ENCODE measurements around the gene PPP6R1.
"Not testable (repeated sequence)": the region's sequence is repeated elsewhere in the genome, so short reads cannot be mapped to it uniquely, and the experiment has no call there.

Gene PPP6R1

DNA sequence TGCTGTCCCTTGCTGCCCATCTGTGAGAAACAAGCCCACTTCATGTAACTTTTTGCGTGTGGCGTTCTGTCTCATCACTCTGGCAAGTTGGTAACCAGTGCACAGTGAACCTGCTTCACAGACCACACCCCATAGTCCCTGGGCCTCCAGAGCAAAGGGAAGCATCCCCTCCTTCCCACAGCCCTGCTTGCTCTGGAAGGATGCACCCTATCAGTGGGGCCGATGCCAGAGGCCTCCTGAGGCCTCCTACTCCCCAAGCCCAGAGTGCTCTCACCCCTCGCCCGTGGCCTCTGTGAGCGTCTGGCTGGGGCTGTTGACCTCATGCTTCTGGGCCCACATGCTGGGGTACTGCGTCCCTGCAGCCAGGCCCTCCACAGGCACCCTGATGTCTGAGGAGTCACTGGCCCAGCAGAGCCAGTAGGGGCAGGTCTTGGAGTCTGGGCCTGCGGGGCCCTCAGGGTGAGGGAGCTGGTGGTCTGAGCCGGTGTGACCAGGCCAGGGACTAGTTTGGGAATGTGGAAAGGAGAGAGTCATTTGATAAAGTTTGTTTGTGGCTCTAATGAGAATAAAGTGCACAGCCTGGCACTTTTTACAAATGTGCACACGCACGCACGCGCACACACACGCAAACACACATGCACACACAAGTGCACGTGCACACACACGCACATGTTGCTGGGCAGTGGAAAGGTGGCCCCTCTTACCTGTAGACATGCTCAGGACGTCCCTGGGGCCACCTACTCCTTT lies 35.4 kb downstream of the PPP6R1 start:
- no peak for DNase-seq

- no peak for DNase-seq
Measured at GRCh38 chr19:55220525-55220924, 38.3 kb downstream of the PPP6R1 start.

GRCh38 chr19:55216461-55217198 lies 42.2 kb downstream of the PPP6R1 start:
- peak; percentile 50 for DNase-seq

GRCh38 chr19:55213547-55213946 lies 45.3 kb downstream of the PPP6R1 start:
- no peak for DNase-seq

- peak; percentile 34 for DNase-seq
Measured at GRCh38 chr19:55212447-55212846, 46.4 kb downstream of the PPP6R1 start.

DNA sequence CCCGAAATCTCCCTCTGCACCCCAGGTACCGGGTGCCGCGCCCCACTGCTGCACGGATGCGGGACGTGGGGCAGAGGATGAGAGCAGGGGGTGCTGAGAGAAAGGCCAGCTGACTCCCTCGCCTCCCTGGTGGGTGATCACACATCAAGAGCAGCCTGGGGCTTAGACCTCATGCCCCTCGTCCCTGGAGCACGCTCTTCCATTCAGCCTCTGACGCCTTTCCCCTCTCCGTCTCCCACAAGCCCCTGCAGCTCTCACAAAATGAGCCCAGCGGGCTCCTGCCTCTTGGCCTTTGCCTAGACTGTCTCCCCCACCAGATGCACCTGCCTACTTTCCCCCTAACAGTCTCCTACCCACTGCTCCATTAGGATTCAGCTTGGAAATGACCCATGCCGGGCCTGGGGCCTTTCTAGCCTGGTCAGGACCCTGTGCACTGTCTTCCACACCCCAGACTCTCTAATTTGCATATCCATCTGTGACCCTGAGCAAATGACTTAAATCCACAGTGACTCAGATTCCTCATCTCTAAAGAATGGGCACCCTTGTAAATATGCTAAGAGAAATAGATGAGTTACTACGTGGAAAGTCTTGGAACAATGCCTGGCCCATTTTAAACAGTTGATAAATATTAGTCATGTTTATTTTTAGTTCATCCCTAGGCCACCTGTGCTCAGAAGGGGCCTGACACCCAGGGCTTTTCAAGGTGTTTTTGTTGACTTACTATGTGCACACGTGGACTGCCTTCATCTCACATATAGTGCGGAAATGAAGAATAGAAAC lies 48.9 kb downstream of the PPP6R1 start:
- DNase-seq, result no peak

- DNase-seq, result no peak
Measured at GRCh38 chr19:55208880-55209692, 49.7 kb downstream of the PPP6R1 start, which contains the start of gene PTPRH. PTPRH (minus strand) TSS chr19:55209501; CDS start chr19:55209433, 68 bp downstream.

DNA sequence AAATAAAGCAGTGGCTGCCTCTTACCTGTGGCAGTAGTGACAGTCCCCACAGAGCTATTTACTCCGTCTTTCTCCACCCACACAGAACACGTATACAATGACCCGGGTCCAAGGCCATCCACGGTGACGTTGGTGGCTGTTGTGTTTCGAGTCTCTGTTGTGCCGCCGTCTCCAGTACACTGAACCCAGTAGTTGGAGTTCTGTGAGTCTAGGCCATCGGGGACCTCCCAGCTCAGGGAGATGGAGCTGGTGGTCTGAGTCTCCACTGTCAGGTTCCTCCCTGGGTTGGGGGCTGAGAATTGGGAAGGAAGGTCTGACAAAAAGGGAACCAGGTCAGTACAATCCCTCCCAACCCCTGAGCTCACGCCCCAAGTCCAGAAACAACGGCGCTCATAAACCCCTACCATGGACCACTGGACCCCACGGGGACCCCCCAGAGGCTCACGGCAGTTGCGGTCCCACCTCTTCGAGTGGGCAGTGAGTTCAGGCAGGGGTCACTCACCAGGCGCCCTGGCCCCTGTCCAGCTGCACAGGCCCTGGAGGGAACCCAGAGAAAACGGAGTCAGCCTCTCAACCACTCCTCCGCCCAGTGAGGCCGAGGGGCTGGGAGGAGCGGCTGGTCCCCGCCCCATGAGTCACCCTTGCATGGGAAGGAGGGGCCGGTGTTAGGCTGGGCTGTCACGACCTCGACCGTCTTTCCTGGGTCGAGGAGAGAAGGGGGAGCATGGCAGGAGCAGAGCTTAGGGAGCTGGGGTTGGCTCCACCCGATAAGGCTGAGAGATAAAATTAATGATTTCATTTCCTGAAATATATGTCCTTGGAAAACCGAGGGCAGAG lies 51.9 kb downstream of the PPP6R1 start:
- peak; percentile 34 for DNase-seq

DNA sequence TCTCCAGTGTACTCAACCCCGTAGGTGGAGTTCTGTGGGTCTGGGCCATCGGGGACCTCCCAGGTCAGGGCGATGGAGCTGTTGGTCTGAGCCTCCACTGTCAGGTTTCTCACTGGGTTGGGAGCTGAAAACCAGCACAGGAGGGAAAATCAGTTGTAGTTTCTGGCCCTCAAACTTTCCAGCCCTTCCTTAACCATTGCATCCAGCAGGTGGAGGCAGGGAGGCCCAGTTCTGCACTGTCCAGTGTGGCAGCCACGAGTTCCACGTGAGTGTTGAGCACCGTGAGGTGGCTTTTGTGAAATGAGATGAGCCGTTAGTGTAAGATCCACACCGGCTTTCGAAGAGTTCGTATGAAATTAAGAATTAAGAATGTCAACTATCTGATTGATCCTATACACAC lies 56.6 kb downstream of the PPP6R1 start:
- not testable (repeated sequence) for DNase-seq

- no peak for DNase-seq
Measured at GRCh38 chr19:55199620-55200204, 59.1 kb downstream of the PPP6R1 start.

GRCh38 chr19:55198651-55199050 lies 60.2 kb downstream of the PPP6R1 start:
- no peak for DNase-seq

GRCh38 chr19:55197528-55197927 lies 61.3 kb downstream of the PPP6R1 start:
- no peak for DNase-seq

GRCh38 chr19:55196803-55197202 lies 62.0 kb downstream of the PPP6R1 start:
- no peak for DNase-seq

DNA sequence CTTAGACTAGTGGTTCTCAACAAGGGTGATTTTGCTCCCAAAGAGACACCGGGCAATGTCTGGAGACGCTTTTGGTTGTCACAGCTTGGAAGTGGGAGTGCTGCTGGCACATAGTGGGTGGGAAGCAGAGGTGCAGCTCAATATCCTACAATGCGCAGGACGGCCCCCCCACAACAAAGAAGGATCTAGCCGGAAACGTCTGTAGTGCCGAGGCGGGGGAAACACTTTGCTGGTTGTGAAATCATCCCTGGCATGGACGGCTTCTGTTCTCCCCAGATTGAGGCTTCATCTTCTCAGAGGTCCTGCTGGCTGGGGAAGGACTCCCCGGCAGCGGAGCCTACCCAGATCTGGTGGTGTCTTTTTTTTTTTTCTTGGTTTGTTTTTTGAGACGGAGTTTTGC lies 65.3 kb downstream of the PPP6R1 start:
- DNase-seq, result no peak

DNA sequence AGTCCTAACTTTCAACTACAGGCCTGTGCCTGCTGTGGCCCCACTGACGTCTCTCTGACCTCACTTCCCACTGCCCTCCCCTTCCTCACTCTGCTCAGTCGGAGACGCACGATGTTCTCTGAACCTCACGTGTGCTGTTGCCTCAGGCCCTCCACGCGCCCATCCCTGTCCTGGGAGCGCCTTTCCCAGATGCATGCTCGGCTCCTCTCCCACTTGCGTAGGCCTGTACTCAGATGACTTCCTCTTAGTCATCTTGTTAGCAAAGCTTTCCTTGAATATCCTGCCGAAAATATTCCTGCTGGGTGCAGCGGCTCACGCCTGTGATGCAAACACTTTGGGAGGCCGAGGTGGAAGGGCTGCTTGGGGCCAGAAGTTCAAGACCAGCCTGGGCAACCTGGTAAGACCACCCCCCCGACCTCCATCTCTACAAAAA lies 69.4 kb downstream of the PPP6R1 start:
- DNase-seq, result no peak

DNA sequence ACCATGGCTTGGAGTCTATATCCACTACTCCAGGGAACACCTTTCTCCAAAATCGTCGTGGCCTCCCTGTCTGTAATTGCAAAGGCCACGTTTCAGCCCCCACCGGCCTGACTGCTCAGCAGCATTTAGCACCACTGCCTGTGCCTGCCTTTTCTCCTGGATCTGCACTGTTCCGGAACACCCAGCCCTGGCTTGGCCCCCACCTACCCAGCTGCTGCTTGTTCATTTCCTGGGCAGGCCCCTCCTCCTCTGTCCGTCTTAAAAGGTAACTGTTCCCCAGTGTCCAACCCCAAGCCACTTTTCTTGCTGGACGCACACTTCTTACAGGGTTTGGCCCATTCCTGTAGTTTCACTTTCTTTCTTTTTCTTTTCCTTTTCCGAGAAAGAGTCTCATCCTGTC lies 70.2 kb downstream of the PPP6R1 start:
- DNase-seq, result no peak

GRCh38 chr19:55186080-55186479 lies 72.7 kb downstream of the PPP6R1 start:
- DNase-seq, result no peak

- no peak for DNase-seq
Measured at GRCh38 chr19:55181740-55182139, 77.1 kb downstream of the PPP6R1 start.

Data from stimulated activated CD4-positive, alpha-beta T cell treated with anti-CD3 and anti-CD28 coated beads, Interleukin-12 subunit alpha, Interleukin-12 subunit beta, amount 100 ng/mL, for 4 hours (primary cell).